ENCODE results near the gene SPAG17. TPM values are rescaled to one million over a fixed set of nuclear protein-coding genes. Genes with fewer than 3 reads are reported as not detected.

Gene SPAG17
- total RNA-seq, 1 experiment from 2014 or later = 0.36 TPM

- ATAC-seq = no peak
- in situ Hi-C loops (cut with HindIII; ENCODE audit: low pct_unique_long_range_greater_than_20kb, low sequenced_read_pairs) = no loop called here
- CTCF ChIA-PET = no interaction called here
Observed at GRCh38 chr1:118032883-118033282, 152.1 kb downstream of the SPAG17 start.

DNA sequence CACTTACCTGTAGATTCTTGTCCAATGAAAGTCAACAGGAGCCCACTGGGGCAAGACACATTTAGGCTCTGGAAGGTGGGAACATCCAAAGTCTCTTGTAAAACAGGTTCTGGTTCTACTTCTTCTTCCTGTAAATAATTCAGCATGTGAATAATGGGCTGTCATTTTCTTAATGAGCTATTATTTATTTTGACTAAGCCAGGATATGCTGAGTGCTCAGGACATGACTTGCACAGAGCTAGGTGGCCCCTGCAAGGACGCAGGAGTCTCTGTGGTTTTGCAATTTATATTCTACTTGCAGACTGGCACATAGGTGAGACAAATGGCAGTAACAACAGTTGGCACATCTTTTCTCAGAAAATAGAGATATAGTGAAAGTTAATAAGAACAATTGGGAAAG, 156.8 kb downstream of the SPAG17 start:
- ATAC-seq (no peak), DNase-seq (ENCODE audit: low read depth, low spot score) (no peak)
- Histone ChIP-seq H3K9me3 (ENCODE audit: control insufficient read depth, insufficient read depth, low read depth, low read length) (no peaks in the 10 kb centered on the region), H3K27ac (ENCODE audit: low read length) (no peak overlapping the region), H3K4me3 (ENCODE audit: low read depth in 2 of 2, low read length in 2 of 2) (no peak overlapping the region), H3K27me3 (ENCODE audit: control insufficient read depth, insufficient read depth, low read length) (no peaks in the 10 kb centered on the region), H3K4me1 (ENCODE audit: control insufficient read depth, insufficient read depth, low read length) (no peaks in the 10 kb centered on the region), H3K36me3 (ENCODE audit: control insufficient read depth, insufficient read depth, low read length) (no peaks in the 10 kb centered on the region)
- ChIA-PET POLR2A (interaction anchor here (0.6 kb wide), 1 partner anchor 601 kb away, joined by 3 read pairs; no protein-coding TSS in a partner anchor), CTCF (no interaction called here)
- TF ChIP-seq REST (IDR thresholded peaks at IDR 0.05; ENCODE audit: insufficient read depth in 1 of 2, low read depth in 2 of 2, low read length in 1 of 2) = no peak
- no peak for TF ChIP-seq POLR2AphosphoS5 (IDR thresholded peaks at IDR 0.05; ENCODE audit: low read depth, low read length)
- TF ChIP-seq, protein P1, sequence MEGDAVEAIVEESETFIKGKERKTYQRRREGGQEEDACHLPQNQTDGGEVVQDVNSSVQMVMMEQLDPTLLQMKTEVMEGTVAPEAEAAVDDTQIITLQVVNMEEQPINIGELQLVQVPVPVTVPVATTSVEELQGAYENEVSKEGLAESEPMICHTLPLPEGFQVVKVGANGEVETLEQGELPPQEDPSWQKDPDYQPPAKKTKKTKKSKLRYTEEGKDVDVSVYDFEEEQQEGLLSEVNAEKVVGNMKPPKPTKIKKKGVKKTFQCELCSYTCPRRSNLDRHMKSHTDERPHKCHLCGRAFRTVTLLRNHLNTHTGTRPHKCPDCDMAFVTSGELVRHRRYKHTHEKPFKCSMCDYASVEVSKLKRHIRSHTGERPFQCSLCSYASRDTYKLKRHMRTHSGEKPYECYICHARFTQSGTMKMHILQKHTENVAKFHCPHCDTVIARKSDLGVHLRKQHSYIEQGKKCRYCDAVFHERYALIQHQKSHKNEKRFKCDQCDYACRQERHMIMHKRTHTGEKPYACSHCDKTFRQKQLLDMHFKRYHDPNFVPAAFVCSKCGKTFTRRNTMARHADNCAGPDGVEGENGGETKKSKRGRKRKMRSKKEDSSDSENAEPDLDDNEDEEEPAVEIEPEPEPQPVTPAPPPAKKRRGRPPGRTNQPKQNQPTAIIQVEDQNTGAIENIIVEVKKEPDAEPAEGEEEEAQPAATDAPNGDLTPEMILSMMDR (IDR thresholded peaks at IDR 0.05) = no peak
- TF ChIP-seq TCF7L2 (IDR thresholded peaks at IDR 0.05; ENCODE audit: low read depth, low read length) = no peak
- TF ChIP-seq SIN3A (IDR thresholded peaks at IDR 0.05; ENCODE audit: borderline replicate concordance, insufficient read depth, low read depth, low read length) = no peak
- intact Hi-C loops (cut with micrococcal nuclease; ENCODE audit: unreplicated experiment) = no loop called here
- in situ Hi-C loops (cut with HindIII; ENCODE audit: low pct_unique_long_range_greater_than_20kb, low sequenced_read_pairs) = no loop called here
- BruUV-seq (replicated peaks) = no TSS peak

More at GRCh38 chr1:118032883-118033282, 152.1 kb downstream of the SPAG17 start:
- Histone ChIP-seq H3K27me3 (ENCODE audit: control insufficient read depth, insufficient read depth, low read length) (no peaks in the 10 kb centered on the region), H3K9me3 (ENCODE audit: control insufficient read depth, insufficient read depth, low read depth, low read length) (no peaks in the 10 kb centered on the region), H3K36me3 (ENCODE audit: control insufficient read depth, insufficient read depth, low read length) (no peaks in the 10 kb centered on the region), H3K4me3 (ENCODE audit: low read depth in 2 of 2, low read length in 2 of 2) (no peak overlapping the region), H3K27ac (ENCODE audit: low read length) (no peak overlapping the region), H3K4me1 (ENCODE audit: control insufficient read depth, insufficient read depth, low read length) (no peaks in the 10 kb centered on the region)
- intact Hi-C loops (cut with micrococcal nuclease; ENCODE audit: unreplicated experiment) = no loop called here
- BruUV-seq (replicated peaks) = no TSS peak
- POLR2A ChIA-PET = no interaction called here
- no peak for DNase-seq (ENCODE audit: low read depth, low spot score)
- TF ChIP-seq REST (IDR thresholded peaks at IDR 0.05; ENCODE audit: insufficient read depth in 1 of 2, low read depth in 2 of 2, low read length in 1 of 2) (no peak), SIN3A (IDR thresholded peaks at IDR 0.05; ENCODE audit: borderline replicate concordance, insufficient read depth, low read depth, low read length) (no peak), POLR2AphosphoS5 (IDR thresholded peaks at IDR 0.05; ENCODE audit: low read depth, low read length) (no peak), TCF7L2 (IDR thresholded peaks at IDR 0.05; ENCODE audit: low read depth, low read length) (no peak)
- TF ChIP-seq, protein P1 (IDR thresholded peaks at IDR 0.05) = no peak
